SKM-1 (cell line): ENCODE measurements around the gene PKNOX2.

ENCODE experiments used
- DNase-seq: peaks from one replicate; lab custom pipeline; 2025; ENCODE audit not compliant: unreplicated experiment; lab: John Stamatoyannopoulos, UW

PKNOX2 gene

DNA sequence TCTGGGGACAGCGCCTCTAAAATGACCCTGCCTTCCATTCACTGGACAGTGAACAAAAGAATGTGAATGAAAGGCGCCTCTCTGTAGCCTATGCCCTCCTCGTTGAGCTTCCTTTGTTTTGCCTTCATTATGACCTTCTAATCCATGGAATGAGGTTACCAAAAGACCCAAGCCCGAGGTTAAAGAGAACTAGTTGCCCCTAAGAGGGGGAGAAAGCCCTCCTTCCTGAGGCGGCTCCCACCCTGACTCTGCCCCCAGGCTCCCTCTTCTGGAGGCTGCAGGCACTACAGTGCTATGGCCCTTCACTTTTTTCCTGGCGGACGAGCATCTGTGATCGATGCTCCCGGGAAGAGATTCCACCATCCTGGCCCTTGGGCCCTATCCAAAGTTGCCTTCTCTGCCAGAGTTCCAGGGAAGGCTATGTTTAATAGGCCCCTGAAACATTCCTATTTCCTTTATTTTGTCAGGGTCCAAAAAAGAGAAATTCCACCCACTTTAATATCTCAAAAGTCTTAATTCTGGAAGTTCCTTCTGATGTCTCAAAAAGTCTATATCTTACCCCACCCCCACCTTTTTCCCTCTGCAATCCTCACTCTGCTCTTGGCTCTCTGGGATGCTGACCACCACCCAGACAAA lies 184.2 kb downstream of the PKNOX2 start:
- no peak for DNase-seq

DNA sequence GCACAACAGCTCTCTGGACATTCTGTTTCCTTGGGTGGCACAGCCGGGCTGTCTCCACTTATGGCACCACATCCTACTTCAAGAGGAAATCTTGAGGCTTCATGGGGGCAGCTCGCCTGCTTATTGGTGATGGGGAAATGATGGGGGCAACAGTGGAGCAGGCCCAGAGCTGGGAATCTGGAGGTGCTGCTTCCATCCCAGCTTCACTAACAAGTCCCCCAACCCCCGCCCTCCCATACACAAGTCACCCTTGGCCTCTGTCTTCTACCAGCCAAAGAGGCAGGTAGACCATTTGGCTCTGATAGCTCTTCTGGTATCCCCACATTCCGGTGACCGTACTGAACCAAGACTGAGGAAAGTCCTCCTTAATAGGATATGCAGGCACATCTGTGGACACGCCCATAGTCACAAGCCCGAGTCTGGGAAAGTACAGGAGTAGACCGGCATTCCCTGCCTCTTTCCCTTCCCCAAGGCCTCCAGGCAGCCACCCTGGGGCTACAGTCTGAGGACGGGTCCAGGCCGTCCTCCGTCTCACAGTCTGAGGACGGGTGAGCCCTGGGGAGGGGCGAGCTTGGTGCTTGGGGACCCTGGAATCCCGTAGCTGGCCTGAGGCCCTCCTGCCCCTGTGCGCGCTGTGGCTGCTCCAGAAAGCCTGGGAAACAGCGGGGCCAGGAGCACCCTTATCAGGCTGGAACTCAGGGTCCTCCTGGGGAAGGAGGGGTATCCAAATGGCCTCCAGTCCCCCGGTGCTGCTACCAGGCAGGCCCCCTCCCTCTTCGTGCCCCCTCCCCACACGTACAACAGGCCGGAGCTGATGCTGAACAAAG lies 185.9 kb downstream of the PKNOX2 start:
- DNase-seq: no peak

GRCh38 chr11:125351033-125351867 lies 186.7 kb downstream of the PKNOX2 start:
- no peak for DNase-seq

- no peak for DNase-seq
Observed at GRCh38 chr11:125351868-125352250, 187.3 kb downstream of the PKNOX2 start.

- DNase-seq: no peak
Observed at GRCh38 chr11:125356797-125357196, 192.2 kb downstream of the PKNOX2 start.

- DNase-seq: no peak
Observed at GRCh38 chr11:125357551-125357950, 193.0 kb downstream of the PKNOX2 start.

DNA sequence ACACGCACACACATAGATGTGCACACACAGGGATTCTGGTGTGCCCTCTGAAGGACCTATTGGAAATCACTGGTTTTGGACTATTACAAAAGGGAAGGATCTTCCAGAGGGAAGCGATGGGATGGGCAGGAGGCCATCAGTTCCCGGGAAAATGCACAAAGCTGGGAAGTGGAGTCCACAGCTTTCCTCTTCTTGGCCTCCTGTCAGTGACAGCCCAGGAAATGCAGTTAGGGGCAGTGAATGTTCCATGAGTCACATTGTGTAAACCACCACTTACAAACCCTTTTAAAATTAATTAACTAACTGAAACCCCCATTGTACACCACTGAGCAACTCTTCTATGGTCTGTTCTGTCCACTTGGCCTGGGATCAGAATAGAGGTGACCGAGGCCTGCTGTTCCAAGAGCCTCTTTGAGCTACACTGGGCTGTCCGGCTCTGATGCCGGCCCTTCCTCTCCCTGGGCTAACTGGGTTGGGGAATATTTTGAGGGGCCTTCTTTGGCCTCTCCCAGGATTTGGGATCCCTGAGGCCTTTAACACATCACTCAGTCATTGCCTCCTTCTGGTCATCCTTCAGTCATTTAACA lies 193.8 kb downstream of the PKNOX2 start:
- no peak for DNase-seq

GRCh38 chr11:125359130-125359529 lies 194.6 kb downstream of the PKNOX2 start:
- DNase-seq: no peak

GRCh38 chr11:125360066-125360465 lies 195.5 kb downstream of the PKNOX2 start:
- DNase-seq: no peak

DNA sequence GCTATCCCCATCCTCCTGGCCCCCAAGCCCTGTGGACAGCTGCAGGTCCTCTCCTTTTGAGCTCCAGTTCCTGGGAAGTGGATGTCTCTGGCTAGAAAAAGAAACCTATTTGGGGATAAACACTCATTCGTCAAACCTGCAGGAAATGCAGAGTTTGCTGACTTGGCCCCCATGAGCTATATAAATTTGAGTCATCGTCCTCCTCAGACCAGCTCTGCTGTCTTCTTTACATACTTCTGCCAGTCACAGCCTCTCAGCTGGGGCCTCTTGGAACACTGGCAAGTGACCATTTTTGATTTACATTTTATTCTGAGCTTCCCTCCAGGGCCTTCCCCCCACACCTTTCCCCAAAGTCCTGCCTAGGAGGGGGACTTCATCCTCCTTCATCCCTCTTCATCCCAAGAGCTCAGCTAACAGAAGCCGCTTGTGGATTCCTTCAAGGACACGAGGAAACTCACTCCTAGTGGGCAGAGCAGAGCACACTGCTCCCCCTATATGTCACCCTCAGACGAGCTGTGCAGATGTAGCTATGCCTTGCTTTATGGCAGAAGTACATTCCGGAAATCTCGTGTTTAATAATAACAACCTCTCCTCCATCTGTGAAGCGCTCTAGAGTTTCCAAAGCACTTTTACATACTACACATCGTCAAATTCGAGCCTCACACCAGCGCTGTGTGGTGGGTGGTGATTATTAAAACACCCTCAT lies 199.7 kb downstream of the PKNOX2 start:
- DNase-seq: no peak

DNA sequence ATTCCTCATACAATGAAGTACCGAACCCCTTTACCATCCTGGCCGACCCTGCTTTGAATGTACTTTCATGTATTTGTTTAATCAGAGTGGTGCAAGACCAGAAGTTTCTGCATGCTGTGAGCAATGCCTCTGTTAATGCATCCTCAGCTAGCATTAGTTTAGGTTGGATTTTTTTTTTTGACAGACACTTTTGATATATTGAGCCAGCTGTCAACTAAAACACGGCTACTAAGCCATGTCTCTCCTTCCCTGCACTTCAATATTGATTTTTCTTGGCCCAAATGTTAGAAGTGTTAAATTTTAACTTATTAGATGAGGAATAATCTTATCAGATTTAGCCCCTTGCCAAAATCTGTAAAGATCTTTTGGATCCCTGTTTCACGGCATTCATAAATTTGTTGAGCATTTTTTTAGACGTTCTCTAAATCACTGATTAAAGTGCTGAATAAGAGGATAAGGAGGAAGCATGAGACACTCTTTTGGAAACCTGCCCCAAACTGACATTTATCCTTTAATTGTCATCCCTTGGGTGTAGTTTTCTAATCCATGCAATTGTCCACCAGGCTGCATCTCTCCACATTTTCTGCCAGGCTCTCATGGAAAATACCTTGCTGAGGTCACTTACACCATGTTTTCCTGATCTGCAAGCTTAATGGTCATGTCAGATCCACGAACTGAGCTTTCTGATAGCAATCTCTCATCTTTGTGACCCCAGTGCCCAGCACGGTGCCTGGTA lies 200.8 kb downstream of the PKNOX2 start:
- DNase-seq: no peak

DNA sequence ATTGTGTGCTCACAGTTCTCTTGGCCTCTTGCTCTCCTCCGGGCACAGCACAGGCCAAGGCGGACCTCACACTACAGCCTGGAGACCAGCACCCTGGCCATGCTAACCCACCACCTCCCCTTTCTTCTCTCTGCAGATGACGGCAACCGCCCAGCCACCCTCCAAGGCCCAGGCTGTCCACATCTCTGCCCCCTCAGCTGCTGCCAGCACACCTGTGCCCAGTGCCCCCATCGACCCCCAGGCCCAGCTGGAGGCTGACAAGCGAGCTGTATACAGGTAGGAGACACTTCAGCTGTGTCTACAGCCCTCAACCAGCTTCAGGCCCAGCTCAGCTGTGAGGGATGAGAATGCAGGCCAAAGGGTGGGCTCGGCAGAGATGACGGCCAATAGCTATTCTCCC lies 203.2 kb downstream of the PKNOX2 start:
- DNase-seq: no peak

- no peak for DNase-seq
Observed at GRCh38 chr11:125368757-125369156, 204.2 kb downstream of the PKNOX2 start.

DNA sequence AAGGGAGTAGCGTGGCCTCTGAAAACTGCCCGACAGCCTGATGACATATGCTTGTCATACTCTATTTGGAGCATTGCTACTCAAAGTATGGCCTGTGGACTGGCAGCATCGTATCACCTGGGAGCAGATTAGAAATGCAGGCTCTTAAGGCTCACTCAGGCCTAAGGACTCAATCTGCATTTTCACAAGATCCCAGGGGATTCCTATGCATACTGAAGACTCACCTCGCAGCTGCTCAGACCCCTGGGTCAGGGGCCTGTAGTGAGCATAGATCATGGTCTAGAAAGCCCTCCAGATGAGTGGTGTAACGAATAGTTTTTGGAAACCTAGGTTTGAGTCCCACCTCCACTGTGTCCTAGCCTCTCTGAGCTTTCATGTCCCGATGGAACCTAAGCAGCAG lies 205.3 kb downstream of the PKNOX2 start:
- no peak for DNase-seq

DNA sequence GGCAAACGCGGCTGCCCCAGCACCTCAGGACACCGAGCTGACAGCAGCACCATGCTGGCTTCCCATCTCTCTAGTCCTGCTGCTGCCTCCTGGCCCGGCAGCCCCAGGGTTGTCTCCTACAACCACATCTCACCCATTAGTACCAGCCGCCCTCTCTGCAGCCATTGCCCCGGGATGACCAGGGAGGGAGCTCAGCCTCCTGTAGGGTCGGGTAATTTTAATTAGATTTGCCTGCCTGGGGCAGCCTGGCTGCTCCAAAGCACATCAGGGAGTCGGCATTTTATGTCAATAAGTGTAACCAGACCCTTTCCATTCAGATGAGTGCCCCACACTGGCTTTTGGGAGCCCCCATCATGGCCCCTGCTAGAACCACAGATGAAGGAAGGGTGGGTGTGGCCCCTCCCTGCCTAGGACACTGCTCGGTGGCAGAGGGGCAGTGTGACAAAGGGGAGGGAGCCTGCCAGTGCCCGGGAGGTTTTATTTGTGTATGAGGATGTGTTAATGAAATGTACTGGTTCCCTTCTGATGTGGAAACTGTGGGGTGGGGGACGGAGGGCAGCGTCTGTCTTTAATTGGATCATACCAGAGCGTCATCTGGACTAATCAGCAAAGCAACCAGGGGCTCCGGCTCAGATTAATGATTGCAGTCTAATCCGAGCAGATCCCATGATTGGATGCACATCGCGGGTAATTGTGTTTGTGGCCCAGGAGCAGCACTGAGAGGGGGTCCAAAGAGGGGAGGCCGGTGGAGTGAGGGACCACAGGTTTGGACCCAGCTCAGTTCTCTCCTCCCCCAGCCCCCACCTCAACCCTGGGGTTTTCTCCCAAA lies 206.2 kb downstream of the PKNOX2 start:
- no peak for DNase-seq

DNA sequence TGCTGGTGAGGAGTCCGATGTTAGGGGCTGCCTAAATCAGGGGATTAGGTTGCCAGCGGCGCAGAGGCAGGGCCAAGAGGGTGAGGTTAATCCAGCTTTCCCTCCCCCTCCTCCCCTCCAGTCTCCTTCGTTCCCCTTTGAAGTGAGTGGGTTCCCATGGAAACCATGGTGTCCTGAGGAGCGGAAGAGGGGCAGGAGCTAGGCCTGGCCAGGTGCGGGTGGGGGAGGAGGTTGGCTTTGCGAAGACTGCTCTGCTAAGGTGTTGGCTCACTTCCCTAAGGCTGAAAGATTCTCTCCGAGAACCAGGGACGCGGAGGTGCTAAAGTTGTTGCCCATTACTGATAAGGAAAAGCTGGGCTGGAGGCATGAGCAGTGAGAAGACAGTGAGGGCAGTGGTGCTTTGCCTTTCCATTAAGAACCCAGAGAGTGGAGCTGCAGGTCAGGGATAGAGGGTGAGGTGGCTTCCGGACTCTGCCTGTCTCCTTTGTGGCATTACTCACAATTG lies 206.9 kb downstream of the PKNOX2 start:
- no peak for DNase-seq

- no peak for DNase-seq
Observed at GRCh38 chr11:125372088-125372487, 207.5 kb downstream of the PKNOX2 start.

GRCh38 chr11:125372911-125373310 lies 208.4 kb downstream of the PKNOX2 start:
- no peak for DNase-seq
